HepG2 (cell line): ENCODE results near the gene FAM219A. TPM values are rescaled to one million over a fixed set of nuclear protein-coding genes. Genes with fewer than 3 reads are reported as not detected.

Experiments
- ELF4 ChIP-seq: sonication (generic); formaldehyde crosslinking; IDR thresholded peaks from 2 replicates; pipeline ENCODE4 v1.5.0; 2020; ENCODE audit warnings: missing genetic modification reagents, mild to moderate bottlenecking, moderate library complexity, borderline replicate concordance
- EP300 ChIP-seq, 3 experiments: sonication (generic) in 1 of 3; formaldehyde crosslinking in 1 of 3; IDR thresholded peaks; 2 replicates each; pipeline versions ENCODE4 v1.5.1 to v1.6.1; 2011 to 2020; ENCODE audit warnings: low read depth in 2 of 3, low read length in 2 of 3, borderline replicate concordance in 1 of 3, improper control_type of control experiment in 1 of 3, mild to moderate bottlenecking in 1 of 3, missing genetic modification reagents in 1 of 3, moderate library complexity in 1 of 3
- FOXK2 ChIP-seq: fragments of 450-650 bp; IDR thresholded peaks from 2 replicates; pipeline ENCODE4 v1.6.1; 2016
- GTF2F1 ChIP-seq: fragments of 150-350 bp; IDR thresholded peaks from 2 replicates; pipeline ENCODE4 v1.6.1; 2014; ENCODE audit warnings: low read length
- KLF11 ChIP-seq: IDR thresholded peaks from 2 replicates; pipeline ENCODE4 v1.6.1; 2016; ENCODE audit warnings: missing compliant biosample characterization
- MXD4 ChIP-seq: IDR thresholded peaks from 2 replicates; pipeline ENCODE4 v1.6.1; 2016; ENCODE audit warnings: mild to moderate bottlenecking, missing biosample characterization, missing genetic modification reagents
- NBN ChIP-seq: fragments of 450-650 bp; conservative IDR thresholded peaks from 2 replicates; pipeline ENCODE4 v1.6.1; 2017
- NFE2 ChIP-seq: sonication (generic); formaldehyde crosslinking; IDR thresholded peaks from 2 replicates; pipeline ENCODE4 v1.4.0; 2020; ENCODE audit warnings: missing genetic modification reagents
- PHF5A ChIP-seq: IDR thresholded peaks from one replicate; pipeline ENCODE4 v1.6.1; 2018; ENCODE audit warnings: low read depth, missing genetic modification reagents; ENCODE audit not compliant: unreplicated experiment
- REPIN1 ChIP-seq: sonication (generic); formaldehyde crosslinking; IDR thresholded peaks from 2 replicates; pipeline ENCODE4 v1.8.0; 2022; ENCODE audit warnings: missing genetic modification reagents, low read depth, mild to moderate bottlenecking, borderline replicate concordance
- RFX1 ChIP-seq: fragments of 450-650 bp; IDR thresholded peaks from 2 replicates; pipeline ENCODE4 v1.6.1; 2017
- THAP11 ChIP-seq: IDR thresholded peaks from 2 replicates; pipeline ENCODE4 v1.6.1; 2016; ENCODE audit warnings: missing biosample characterization, missing genetic modification reagents
- ZBED4 ChIP-seq: sonication (generic); formaldehyde crosslinking; IDR thresholded peaks from 2 replicates; pipeline ENCODE4 v1.4.0; 2020; ENCODE audit warnings: missing genetic modification reagents, borderline replicate concordance
- ZEB1 ChIP-seq: IDR thresholded peaks from 2 replicates; pipeline ENCODE4 v1.6.1; 2012; ENCODE audit warnings: mild to moderate bottlenecking, low read depth, inconsistent platforms; ENCODE audit not compliant: insufficient replicate concordance
- ZKSCAN5 ChIP-seq: sonication (generic); formaldehyde crosslinking; IDR thresholded peaks from 2 replicates; pipeline ENCODE4 v1.5.1; 2020; ENCODE audit warnings: mild to moderate bottlenecking, missing genetic modification reagents
- ZNF207 ChIP-seq: fragments of 450-650 bp; IDR thresholded peaks from 2 replicates; pipeline ENCODE4 v1.6.1; 2016; ENCODE audit warnings: antibody characterized with exemption, borderline replicate concordance
- ZNF510 ChIP-seq: sonication (generic); formaldehyde crosslinking; IDR thresholded peaks from 2 replicates; pipeline ENCODE4 v1.4.0; 2020; ENCODE audit warnings: low read depth, mild to moderate bottlenecking, missing genetic modification reagents
- ZNF644 ChIP-seq: IDR thresholded peaks from 2 replicates; pipeline ENCODE4 v1.6.1; 2016; ENCODE audit warnings: low read depth
- ZNF747 ChIP-seq: sonication (generic); formaldehyde crosslinking; IDR thresholded peaks from 2 replicates; pipeline ENCODE4 v1.8.1; 2023; ENCODE audit warnings: missing genetic modification reagents, mild to moderate bottlenecking, borderline replicate concordance
- polyA plus RNA-seq, 8 experiments: library from polyadenylated mRNA; depleted of rRNA in 3 of 8; stranded (reverse) in 7 of 8; unstranded in 1 of 8; fragments of >200 nt; fragmentation: Illumina TruSeq in 4 of 8; extraction: Trizol in 4 of 8; gene quantifications; 2 replicates each; pipeline versions ENCODE4 v1.2.1 to v1.2.3, GENCODE V29; 2011 to 2016; ENCODE audit warnings: low read depth in 4 of 8, missing spikeins in 1 of 8, mixed read lengths in 1 of 8; ENCODE audit not compliant: insufficient read depth in 1 of 8
- total RNA-seq, 5 experiments: library from RNA; depleted of rRNA; stranded (reverse); fragments of >200 nt; fragmentation: Illumina TruSeq; extraction: Trizol; gene quantifications; 2 replicates each; pipeline ENCODE4 v1.2.3, GENCODE V29; 2016; ENCODE audit warnings: low read depth in 1 of 5
- TF ChIP-seq, protein P1 (sequence below): sonication (generic); formaldehyde crosslinking; IDR thresholded peaks from 2 replicates; pipeline ENCODE4 v1.4.0; 2020; ENCODE audit warnings: missing genetic modification reagents
- TF ChIP-seq, protein P2 (sequence below): fragments of 450-650 bp; IDR thresholded peaks from 2 replicates; pipeline ENCODE4 v1.6.1; 2016

The FAM219A gene
- total and polyA plus RNA-seq, 2 of the 13 experiments (the other 11 are each of a cell fraction or from before 2014, with no cell fraction given), result 3.9 to 6.4 TPM

DNA sequence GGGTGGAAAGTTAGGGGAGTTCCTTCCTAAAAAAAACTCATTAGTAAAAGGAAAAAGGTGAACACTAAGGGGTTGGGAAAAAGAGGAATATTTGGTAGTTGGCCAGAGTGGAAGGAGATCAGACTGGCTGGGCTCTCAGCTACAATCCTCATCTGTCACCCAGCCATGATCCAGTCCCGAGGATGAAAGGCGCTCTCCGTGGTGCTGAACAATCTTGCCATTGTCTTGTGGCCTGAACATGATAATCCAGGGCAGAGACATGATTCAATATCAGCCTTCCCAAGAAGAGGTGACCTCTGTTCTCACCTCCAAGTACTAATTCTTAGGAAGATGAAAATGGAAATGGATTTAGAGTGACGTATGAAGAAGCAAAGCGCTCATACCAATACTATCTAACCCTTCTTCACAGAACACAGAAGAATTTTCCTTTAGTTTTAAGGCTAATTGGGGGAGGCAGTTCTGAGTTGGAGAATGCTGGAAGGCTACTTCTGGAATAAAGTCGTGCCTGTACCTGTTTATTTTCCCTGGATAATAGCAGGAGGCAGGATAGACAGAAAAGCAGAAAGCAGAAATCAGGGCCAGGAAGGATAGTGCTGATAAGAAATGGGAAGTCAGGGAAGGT, 45.0 kb downstream of the FAM219A start (continued):
- TF ChIP-seq KLF11, result no peak
- TF ChIP-seq ZBED4, result no peak
- no peak for TF ChIP-seq ZNF510 (CRISPR knock-in tag)
- TF ChIP-seq FOXK2, result no peak
- TF ChIP-seq NBN, result no peak
- TF ChIP-seq, protein P1, sequence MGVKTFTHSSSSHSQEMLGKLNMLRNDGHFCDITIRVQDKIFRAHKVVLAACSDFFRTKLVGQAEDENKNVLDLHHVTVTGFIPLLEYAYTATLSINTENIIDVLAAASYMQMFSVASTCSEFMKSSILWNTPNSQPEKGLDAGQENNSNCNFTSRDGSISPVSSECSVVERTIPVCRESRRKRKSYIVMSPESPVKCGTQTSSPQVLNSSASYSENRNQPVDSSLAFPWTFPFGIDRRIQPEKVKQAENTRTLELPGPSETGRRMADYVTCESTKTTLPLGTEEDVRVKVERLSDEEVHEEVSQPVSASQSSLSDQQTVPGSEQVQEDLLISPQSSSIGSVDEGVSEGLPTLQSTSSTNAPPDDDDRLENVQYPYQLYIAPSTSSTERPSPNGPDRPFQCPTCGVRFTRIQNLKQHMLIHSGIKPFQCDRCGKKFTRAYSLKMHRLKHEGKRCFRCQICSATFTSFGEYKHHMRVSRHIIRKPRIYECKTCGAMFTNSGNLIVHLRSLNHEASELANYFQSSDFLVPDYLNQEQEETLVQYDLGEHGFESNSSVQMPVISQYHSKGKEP, result no peak
- TF ChIP-seq RFX1, result no peak
- TF ChIP-seq ZEB1, result no peak
- 0 out of 2 replicates have a peak, but pooled peaks have one; percentile 36 for TF ChIP-seq ZNF644 (CRISPR knock-in tag)
- no peak for TF ChIP-seq ZNF747 (CRISPR knock-in tag)
- TF ChIP-seq MXD4 (CRISPR knock-in tag), result no peak
- no peak for TF ChIP-seq ZKSCAN5
- no peak for TF ChIP-seq ELF4
- no peak for TF ChIP-seq PHF5A
- no peak for TF ChIP-seq NFE2 (CRISPR knock-in tag)
- no peak for TF ChIP-seq GTF2F1
- TF ChIP-seq THAP11 (CRISPR knock-in tag), result 0 out of 2 replicates have a peak, but pooled peaks have one; percentile 36
- TF ChIP-seq, protein P2, sequence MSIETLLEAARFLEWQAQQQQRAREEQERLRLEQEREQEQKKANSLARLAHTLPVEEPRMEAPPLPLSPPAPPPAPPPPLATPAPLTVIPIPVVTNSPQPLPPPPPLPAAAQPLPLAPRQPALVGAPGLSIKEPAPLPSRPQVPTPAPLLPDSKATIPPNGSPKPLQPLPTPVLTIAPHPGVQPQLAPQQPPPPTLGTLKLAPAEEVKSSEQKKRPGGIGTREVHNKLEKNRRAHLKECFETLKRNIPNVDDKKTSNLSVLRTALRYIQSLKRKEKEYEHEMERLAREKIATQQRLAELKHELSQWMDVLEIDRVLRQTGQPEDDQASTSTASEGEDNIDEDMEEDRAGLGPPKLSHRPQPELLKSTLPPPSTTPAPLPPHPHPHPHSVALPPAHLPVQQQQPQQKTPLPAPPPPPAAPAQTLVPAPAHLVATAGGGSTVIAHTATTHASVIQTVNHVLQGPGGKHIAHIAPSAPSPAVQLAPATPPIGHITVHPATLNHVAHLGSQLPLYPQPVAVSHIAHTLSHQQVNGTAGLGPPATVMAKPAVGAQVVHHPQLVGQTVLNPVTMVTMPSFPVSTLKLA, result no peak
- no peak for TF ChIP-seq ZNF207
- no peak for TF ChIP-seq EP300 (IDR thresholded peaks at IDR 0.05; ENCODE audit: low read depth in 2 of 2, low read length in 2 of 2)
- TF ChIP-seq EP300 (CRISPR knock-in tag; IDR thresholded peaks at IDR 0.05; ENCODE audit: borderline replicate concordance), result no peak
- no peak for TF ChIP-seq REPIN1 (CRISPR knock-in tag)
